A549 (cell line): ENCODE measurements around the gene RCN2. TPM values are rescaled to one million over a fixed set of nuclear protein-coding genes. Genes with fewer than 3 reads are reported as not detected.

Experiments
- ATAC-seq, 2 experiments: fragments of 200-7000 bp in 1 of 2; fragments of >200 bp in 1 of 2; cut with Nextera tagmentation in 1 of 2; cut with Tn5 transposase in 1 of 2; 3 replicates each; pipeline versions ENCODE4 v1.8.0 to v1.9.1; 2018 to 2020; ENCODE audit warnings: mild to moderate bottlenecking in 1 of 2, moderate library complexity in 1 of 2
- CTCF ChIA-PET: fragments of 300-600 bp; sonication (Branson Sonifier 250); formaldehyde crosslinking; extraction: SDS; loops from one replicate; lab custom pipeline; 2021; ENCODE audit warnings: antibody characterized with exemption, inconsistent platforms; lab: Yijun Ruan, JAX
- POLR2A ChIA-PET: fragments of 350-600 bp; formaldehyde crosslinking; extraction: SDS; loops from one replicate; lab custom pipeline; 2021; ENCODE audit warnings: antibody characterized with exemption, inconsistent platforms; lab: Yijun Ruan, JAX
- DNase-seq, 2 experiments: peaks; one replicate each; pipeline versions ENCODE4 v3.0.0 to v3.0.0-alpha.2; 2011 to 2016; ENCODE audit warnings: low read depth in 1 of 2, low spot score in 1 of 2
- FAIRE-seq: peaks from 2 replicates; lab custom pipeline; 2011; peaks lifted over from hg19 to GRCh38; lab: Jason Lieb, UNC
- H3K27ac ChIP-seq, 2 experiments: fragments of >200 bp; sonication (Bioruptor Twin); formaldehyde crosslinking; 3 replicates each; pipeline ENCODE4 v1.5.1; 2016 to 2017
- H3K4me1 ChIP-seq: fragments of >200 bp; sonication (Bioruptor Twin); formaldehyde crosslinking; 3 replicates; pipeline ENCODE4 v1.6.1; 2016
- H3K4me2 ChIP-seq: fragments of >200 bp; sonication (Bioruptor Twin); formaldehyde crosslinking; 3 replicates; pipeline ENCODE4 v1.6.1; 2016
- H3K4me3 ChIP-seq: fragments of >200 bp; sonication (Bioruptor Twin); formaldehyde crosslinking; 3 replicates; pipeline ENCODE4 v1.5.1; 2016
- H3K9me3 ChIP-seq: fragments of >200 bp; sonication (Bioruptor Twin); formaldehyde crosslinking; 3 replicates; pipeline ENCODE4 v1.6.1; 2016
- ATOH8 ChIP-seq: fragments of 250-450 bp; sonication (Bioruptor Pico); IDR thresholded peaks from 2 replicates; pipeline ENCODE4 v1.5.0; 2020; ENCODE audit warnings: low read depth, mild to moderate bottlenecking, moderate library complexity
- BCL3 ChIP-seq: fragments of >200 bp; sonication (Bioruptor Twin); formaldehyde crosslinking; IDR thresholded peaks from 3 replicates; pipeline ENCODE4 v1.6.1; 2016
- BHLHE40 ChIP-seq: IDR thresholded peaks from 2 replicates; pipeline ENCODE4 v1.6.1; 2012; ENCODE audit warnings: low read depth, low read length, inconsistent platforms
- CHD2 ChIP-seq: fragments of 150-350 bp; IDR thresholded peaks from 2 replicates; pipeline ENCODE4 v1.6.1; 2014; ENCODE audit warnings: low read length; ENCODE audit not compliant: partially characterized antibody
- CHD4 ChIP-seq: fragments of 200-600 bp; sonication (generic); IDR thresholded peaks from 2 replicates; pipeline ENCODE4 v1.6.1; 2016; ENCODE audit warnings: antibody characterized with exemption, mild to moderate bottlenecking, borderline replicate concordance
- FOSL2 ChIP-seq, 2 experiments: fragments of 450-650 bp in 1 of 2; fragments of >200 bp in 1 of 2; sonication (Bioruptor Twin) in 1 of 2; formaldehyde crosslinking; IDR thresholded peaks; 2 replicates each; pipeline versions ENCODE4 v1.5.0 to v1.6.1; 2016 to 2020; ENCODE audit warnings: mild to moderate bottlenecking in 1 of 2, moderate library complexity in 1 of 2
- FOXS1 ChIP-seq: fragments of 250-450 bp; sonication (Bioruptor Pico); IDR thresholded peaks from 2 replicates; pipeline ENCODE4 v1.5.0; 2020; ENCODE audit warnings: mild to moderate bottlenecking, moderate library complexity
- GATA3 ChIP-seq: IDR thresholded peaks from 2 replicates; pipeline ENCODE4 v1.6.1; 2012; ENCODE audit warnings: borderline replicate concordance
- HDAC2 ChIP-seq: fragments of 200-600 bp; sonication (generic); IDR thresholded peaks from 2 replicates; pipeline ENCODE4 v1.6.1; 2016
- HEYL ChIP-seq: fragments of 250-450 bp; sonication (Bioruptor Pico); IDR thresholded peaks from 2 replicates; pipeline ENCODE4 v1.8.0; 2021; ENCODE audit warnings: mild to moderate bottlenecking, moderate library complexity
- HOXB13 ChIP-seq: fragments of 250-450 bp; sonication (Bioruptor Pico); IDR thresholded peaks from 2 replicates; pipeline ENCODE4 v1.5.0; 2020; ENCODE audit warnings: low read depth, mild to moderate bottlenecking, moderate library complexity
- HOXB5 ChIP-seq: fragments of 250-450 bp; sonication (Bioruptor Pico); IDR thresholded peaks from 2 replicates; pipeline ENCODE4 v1.5.0; 2020; ENCODE audit warnings: mild to moderate bottlenecking, moderate library complexity
- JUN ChIP-seq, 2 experiments: fragments of >200 bp; sonication (Bioruptor Twin); formaldehyde crosslinking; IDR thresholded peaks; 2 replicates in 1 of 2; 3 replicates in 1 of 2; pipeline ENCODE4 v1.6.1; 2016 to 2017
- JUNB ChIP-seq: fragments of >200 bp; sonication (Bioruptor Twin); formaldehyde crosslinking; IDR thresholded peaks from 2 replicates; pipeline ENCODE4 v1.6.1; 2016
- KDM1A ChIP-seq: fragments of 200-600 bp; sonication (generic); IDR thresholded peaks from 2 replicates; pipeline ENCODE4 v1.6.1; 2016; ENCODE audit warnings: low read depth, mild to moderate bottlenecking
- MAX ChIP-seq: IDR thresholded peaks from 2 replicates; pipeline ENCODE4 v1.6.1; 2012
- MYC ChIP-seq: IDR thresholded peaks from 2 replicates; pipeline ENCODE4 v1.6.1; 2012; ENCODE audit warnings: mild to moderate bottlenecking, inconsistent platforms, low read length, improper control_type of control experiment, borderline replicate concordance
- NPAS2 ChIP-seq: fragments of 250-450 bp; sonication (Bioruptor Pico); IDR thresholded peaks from 2 replicates; pipeline ENCODE4 v1.8.0; 2022; ENCODE audit warnings: mild to moderate bottlenecking, moderate library complexity, borderline replicate concordance
- NR3C1 ChIP-seq: fragments of >200 bp; sonication (Bioruptor Twin); formaldehyde crosslinking; IDR thresholded peaks from 3 replicates; pipeline ENCODE4 v1.6.1; 2017
- POLR2A ChIP-seq: IDR thresholded peaks from 2 replicates; pipeline ENCODE4 v1.6.1; 2012; ENCODE audit warnings: mild to moderate bottlenecking, low read length
- SMC3 ChIP-seq: fragments of >200 bp; sonication (Bioruptor Twin); formaldehyde crosslinking; IDR thresholded peaks from 3 replicates; pipeline ENCODE4 v1.6.1; 2018; ENCODE audit warnings: inconsistent platforms
- SREBF2 ChIP-seq: fragments of 450-650 bp; IDR thresholded peaks from 2 replicates; pipeline ENCODE4 v1.6.1; 2014; ENCODE audit warnings: mild to moderate bottlenecking, moderate library complexity
- TP53 ChIP-seq: fragments of 250-450 bp; sonication (Bioruptor Pico); IDR thresholded peaks from 2 replicates; pipeline ENCODE4 v1.5.0; 2021; ENCODE audit warnings: mild to moderate bottlenecking, moderate library complexity
- ZC3H11A ChIP-seq: fragments of 450-650 bp; IDR thresholded peaks from 2 replicates; pipeline ENCODE4 v1.6.1; 2014; ENCODE audit warnings: antibody characterized with exemption, mild to moderate bottlenecking
- ZNF302 ChIP-seq: fragments of 250-450 bp; sonication (Bioruptor Pico); IDR thresholded peaks from 2 replicates; pipeline ENCODE4 v1.9.0; 2021; ENCODE audit warnings: inconsistent platforms, mild to moderate bottlenecking, moderate library complexity
- ZSCAN20 ChIP-seq: fragments of 250-450 bp; sonication (Bioruptor Pico); IDR thresholded peaks from 2 replicates; pipeline ENCODE4 v1.8.0; 2022; ENCODE audit warnings: mild to moderate bottlenecking, moderate library complexity
- WGBS: methylation state at CpG from one replicate; pipeline ENCODE4 v1.1.6; 2017; ENCODE audit errors: missing lambda C conversion rate; 5-methylcytosine and 5-hydroxymethylcytosine counted together
- polyA plus RNA-seq, 4 experiments: library from polyadenylated mRNA; depleted of rRNA in 3 of 4; stranded (reverse); fragments of >200 nt; fragmentation: RNase III in 1 of 4; extraction: RNeasy Plus Mini Kit Qiagen cat#74134 plus additional on column Dnase treatment in 1 of 4; gene quantifications; 2 replicates in 3 of 4; 3 replicates in 1 of 4; pipeline ENCODE4 v1.2.3, GENCODE V29; 2011 to 2017
- TF ChIP-seq, protein P1 (sequence below): fragments of 250-450 bp; sonication (Bioruptor Pico); IDR thresholded peaks from 2 replicates; pipeline ENCODE4 v1.5.0; 2021; ENCODE audit warnings: mild to moderate bottlenecking, moderate library complexity, borderline replicate concordance

Gene RCN2
- polyA plus RNA-seq, 2 of the 4 experiments (the other 2 are of a cell fraction), result 81.3 to 152 TPM

DNA sequence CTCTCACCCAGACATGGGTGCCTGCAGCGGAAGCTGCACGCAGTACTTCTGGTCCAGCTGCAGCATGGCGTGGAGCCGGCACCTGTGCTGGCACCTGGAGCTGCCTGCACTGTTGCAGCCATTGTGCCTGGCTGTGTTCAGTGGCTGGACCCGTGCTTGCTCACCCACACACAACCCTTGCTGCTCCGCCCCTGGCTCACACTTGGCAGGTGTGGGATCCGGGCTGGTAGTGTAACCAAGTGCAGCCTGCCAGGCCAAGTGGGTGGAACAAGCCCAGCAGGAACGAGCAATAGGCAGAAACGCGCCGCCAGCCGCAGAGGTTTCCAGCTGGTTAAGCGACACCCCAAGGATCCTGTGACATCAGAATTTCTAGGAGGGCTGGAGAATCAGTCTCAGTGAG is 15.2 kb upstream of the RCN2 start:
- TF ChIP-seq ZSCAN20 (CRISPR knock-in tag), result no peak
- H3K4me2 ChIP-seq, result no peak overlapping the region
- H3K9me3 ChIP-seq, result no peaks in the 10 kb centered on the region
- ATAC-seq (no peak; a peak in 1 of 6 replicates), FAIRE-seq (no peak), DNase-seq (no peak)
- WGBS, result 73% methylated on average over 12 of the region's 13 CpGs
- ChIA-PET POLR2A (interaction anchor here (3.9 kb wide), 1 partner anchor 15 kb away, joined by 19 read pairs; the partner anchor contains the start of gene RCN2), CTCF (interaction anchor here (0.6 to 1.1 kb wide), 4 partner anchors 12 to 627 kb away, joined by 3 read pairs; no protein-coding TSS in a partner anchor)
- H3K27ac ChIP-seq, result no peak overlapping the region
- H3K4me3 ChIP-seq, result no peak overlapping the region
- H3K4me1 ChIP-seq, result no peaks in the 10 kb centered on the region

GRCh38 chr15:76928201-76928600 is 3.3 kb upstream of the RCN2 start:
- H3K9me3 ChIP-seq, result no peaks in the 10 kb centered on the region
- H3K4me3 ChIP-seq, result no peak overlapping the region
- ATAC-seq, result no peak
- ChIA-PET POLR2A (no interaction called here), CTCF (no interaction called here)
- H3K4me1 ChIP-seq, result peaks cover 12% of the 10 kb centered on the region
- TF ChIP-seq NR3C1 (no peak), SREBF2 (no peak), HOXB13 (CRISPR knock-in tag) (no peak), HDAC2 (no peak), JUN (IDR thresholded peaks at IDR 0.05) (no peak), CHD2 (no peak), MAX (no peak), HOXB5 (no peak)
- no peak overlapping the region for H3K4me2 ChIP-seq
- H3K27ac ChIP-seq, result no peak overlapping the region
- FAIRE-seq, result peak; percentile 18
- DNase-seq, result no peak
- WGBS, result 65% methylated on average over 3 of the region's 3 CpGs

GRCh38 chr15:76929011-76929760 is 2.4 kb upstream of the RCN2 start:
- Histone ChIP-seq H3K4me1 (peaks cover 13% of the 10 kb centered on the region), H3K27ac (no peak overlapping the region), H3K4me3 (no peak overlapping the region), H3K9me3 (no peaks in the 10 kb centered on the region), H3K4me2 (no peak overlapping the region)
- FAIRE-seq, result peak; percentile 70
- TF ChIP-seq ZNF302, result no peak
- no peak for TF ChIP-seq JUNB
- TF ChIP-seq TP53 (CRISPR knock-in tag), result no peak
- TF ChIP-seq MYC, result no peak
- TF ChIP-seq BCL3, result no peak
- TF ChIP-seq KDM1A, result no peak
- no peak for TF ChIP-seq NPAS2 (CRISPR knock-in tag)
- no peak for TF ChIP-seq HEYL (CRISPR knock-in tag)
- no peak for TF ChIP-seq CHD4
- no peak for TF ChIP-seq HOXB5
- TF ChIP-seq SMC3, result no peak
- TF ChIP-seq, protein P1, sequence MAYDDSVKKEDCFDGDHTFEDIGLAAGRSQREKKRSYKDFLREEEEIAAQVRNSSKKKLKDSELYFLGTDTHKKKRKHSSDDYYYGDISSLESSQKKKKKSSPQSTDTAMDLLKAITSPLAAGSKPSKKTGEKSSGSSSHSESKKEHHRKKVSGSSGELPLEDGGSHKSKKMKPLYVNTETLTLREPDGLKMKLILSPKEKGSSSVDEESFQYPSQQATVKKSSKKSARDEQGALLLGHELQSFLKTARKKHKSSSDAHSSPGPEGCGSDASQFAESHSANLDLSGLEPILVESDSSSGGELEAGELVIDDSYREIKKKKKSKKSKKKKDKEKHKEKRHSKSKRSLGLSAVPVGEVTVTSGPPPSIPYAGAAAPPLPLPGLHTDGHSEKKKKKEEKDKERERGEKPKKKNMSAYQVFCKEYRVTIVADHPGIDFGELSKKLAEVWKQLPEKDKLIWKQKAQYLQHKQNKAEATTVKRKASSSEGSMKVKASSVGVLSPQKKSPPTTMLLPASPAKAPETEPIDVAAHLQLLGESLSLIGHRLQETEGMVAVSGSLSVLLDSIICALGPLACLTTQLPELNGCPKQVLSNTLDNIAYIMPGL, result no peak
- no peak for TF ChIP-seq GATA3
- TF ChIP-seq BHLHE40, result no peak
- TF ChIP-seq FOXS1 (CRISPR knock-in tag), result no peak
- TF ChIP-seq ZC3H11A, result no peak
- TF ChIP-seq FOSL2 (IDR thresholded peaks at IDR 0.05), result no peak
- no peak for TF ChIP-seq FOSL2 (CRISPR knock-in tag; IDR thresholded peaks at IDR 0.05)
- no peak for TF ChIP-seq POLR2A
- no peak for TF ChIP-seq HOXB13 (CRISPR knock-in tag)
- no peak for TF ChIP-seq ATOH8 (CRISPR knock-in tag)
- no peak for ATAC-seq
- no peak for DNase-seq
- CTCF ChIA-PET, result interaction anchor here (0.5 kb wide), 1 partner anchor 624 kb away, joined by 7 read pairs; no protein-coding TSS in a partner anchor
- POLR2A ChIA-PET, result no interaction called here
